Stimulated activated CD8-positive, alpha-beta memory T cell treated with anti-CD3 and anti-CD28 coated beads, Interleukin-15, amount 100 ng/mL, for 4 hours (primary cell): Measurements from ENCODE around the gene PIK3CD.

Source experiments
- DNase-seq, 2 donors: peaks; one replicate each; pipeline ENCODE4 v3.0.0-alpha.2; 2020; ENCODE audit warnings: low read depth in 2 of 2

Gene PIK3CD

GRCh38 chr1:9651565-9652378, at the start of gene PIK3CD:
Gene PIK3CD (plus strand): TSS chr1:9651731. CDS start chr1:9710456, 58,725 bp downstream.
- no peak for DNase-seq

DNA sequence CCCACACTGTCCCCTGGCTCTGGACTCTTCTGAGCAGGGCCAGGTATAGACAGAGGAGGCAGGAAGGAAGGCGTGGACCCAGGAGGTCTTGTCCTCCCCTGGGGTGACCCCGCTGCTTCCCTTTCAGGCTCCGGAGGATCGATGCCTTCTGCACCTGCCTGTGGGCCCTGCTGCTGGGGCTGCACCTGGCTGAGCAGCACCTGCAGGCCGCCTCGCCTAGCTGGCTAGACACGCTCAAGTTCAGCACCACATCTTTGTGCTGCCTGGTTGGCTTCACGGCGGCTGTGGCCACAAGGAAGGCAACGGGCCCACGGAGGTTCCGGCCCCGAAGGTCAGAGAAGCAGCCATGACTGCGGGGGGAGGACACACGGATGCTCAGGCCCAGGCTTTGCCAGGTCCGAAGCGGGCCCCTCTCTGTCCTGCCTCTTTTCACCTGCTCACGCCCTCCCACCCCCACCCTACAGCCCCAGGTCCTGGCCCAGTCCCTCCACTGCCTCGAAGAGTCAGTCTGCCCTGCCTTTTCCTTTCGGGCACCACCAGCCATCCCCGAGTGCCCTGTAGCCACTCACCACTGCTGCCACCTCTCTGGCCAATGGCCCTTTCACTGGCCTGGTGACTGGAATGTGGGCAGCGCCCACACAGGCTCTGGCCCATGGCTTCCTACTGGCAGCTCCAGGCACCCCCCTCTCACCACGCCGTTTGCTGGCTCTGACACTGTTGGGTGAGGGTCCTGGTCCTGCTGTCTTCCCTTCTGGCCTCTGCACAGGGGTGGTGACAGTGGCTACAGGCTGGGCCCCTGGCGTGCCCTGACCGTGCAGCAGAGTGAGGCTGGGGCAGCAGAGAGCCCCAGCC, 49.4 kb upstream of the PIK3CD start:
- DNase-seq: no peak

DNA sequence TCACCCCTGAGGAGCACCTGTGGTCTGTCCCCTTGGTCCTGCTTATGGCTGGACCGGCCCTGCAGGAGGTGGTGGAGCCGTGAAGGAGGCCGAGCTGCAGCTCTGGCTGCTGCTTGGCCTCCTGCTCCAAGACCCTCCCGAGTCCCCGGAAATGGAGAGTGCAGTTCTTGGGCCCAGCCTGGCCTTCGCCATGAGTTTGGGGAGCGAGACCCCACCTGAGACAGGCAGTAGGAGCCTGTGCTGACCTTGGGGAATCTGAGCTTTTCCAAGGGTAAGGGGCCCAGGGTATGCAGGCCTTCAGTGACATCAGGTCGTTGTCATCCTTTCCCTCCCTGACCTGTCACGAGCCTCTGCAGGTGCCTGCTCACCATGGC, 48.8 kb upstream of the PIK3CD start:
- no peak for DNase-seq

DNA sequence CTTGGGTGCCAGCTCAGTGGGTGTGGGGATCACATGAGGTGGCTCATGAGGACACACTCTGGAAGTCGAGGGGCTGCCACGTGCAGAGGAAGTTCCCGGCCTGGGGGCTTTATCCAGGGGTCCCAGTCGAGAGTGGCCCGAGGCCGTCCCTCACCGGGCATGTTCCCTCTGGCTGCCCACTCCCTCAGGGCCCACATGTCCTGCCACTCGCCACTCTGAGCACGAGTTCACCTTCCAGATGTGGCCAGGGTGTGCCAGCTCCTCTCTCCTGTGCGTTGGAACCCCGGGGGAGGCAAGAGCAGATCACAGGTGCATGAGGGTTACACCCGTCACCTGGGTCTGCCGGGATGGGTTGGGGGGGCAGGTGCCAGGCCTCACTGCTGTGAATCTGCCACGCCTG, 48.2 kb upstream of the PIK3CD start:
- no peak for DNase-seq

- no peak for DNase-seq
Measured at GRCh38 chr1:9603766-9604753, 47.5 kb upstream of the PIK3CD start.

DNA sequence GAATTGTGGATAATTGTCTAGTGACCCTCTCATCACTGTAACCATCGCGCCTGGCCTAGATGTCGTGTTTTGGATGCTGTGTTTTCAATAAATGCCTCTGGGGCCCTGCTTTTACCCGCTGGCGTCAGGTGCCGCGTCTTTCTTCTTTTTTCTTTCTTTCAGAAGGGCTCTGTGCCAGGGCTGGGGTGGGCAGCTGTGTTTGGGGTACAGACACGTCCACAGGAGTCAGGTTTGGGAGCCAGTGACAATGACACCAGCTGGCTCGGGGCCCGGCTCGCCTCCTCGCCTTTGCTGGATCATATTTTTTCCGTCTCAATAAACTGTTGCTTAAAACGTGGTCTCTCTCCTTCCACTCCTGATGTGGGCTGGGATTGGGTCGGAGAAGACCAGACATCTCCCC, 46.7 kb upstream of the PIK3CD start:
- no peak for DNase-seq

DNA sequence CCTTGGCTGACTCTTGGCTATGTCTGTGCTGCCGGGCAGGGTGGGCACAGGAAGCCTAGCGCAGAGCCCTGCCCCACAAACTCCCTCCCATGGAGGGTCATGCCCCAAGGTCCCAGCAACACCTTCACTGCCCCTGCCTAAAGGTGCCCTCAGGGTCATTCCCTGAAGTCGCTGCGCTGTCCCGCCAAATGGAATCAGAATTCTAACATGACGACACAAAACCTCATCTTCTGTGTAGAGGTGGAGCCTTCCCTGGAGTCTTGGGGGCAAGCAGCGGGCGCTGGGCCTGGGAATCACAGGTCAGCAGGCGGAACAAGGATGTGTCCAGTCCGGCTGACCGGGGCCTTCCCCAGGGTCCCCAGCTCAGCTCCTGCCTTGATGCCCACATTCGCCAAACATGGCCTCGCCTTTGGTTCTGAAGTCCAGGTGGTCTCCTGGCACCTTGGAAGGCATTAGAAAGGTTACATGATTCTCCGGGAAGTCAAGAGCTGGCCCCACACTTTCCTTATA, 45.5 kb upstream of the PIK3CD start:
- no peak for DNase-seq

GRCh38 chr1:9606458-9606857, 45.1 kb upstream of the PIK3CD start:
- DNase-seq: no peak

- DNase-seq: no peak
Measured at GRCh38 chr1:9606948-9607347, 44.6 kb upstream of the PIK3CD start.

GRCh38 chr1:9607352-9607751, 44.2 kb upstream of the PIK3CD start:
- DNase-seq: no peak

DNA sequence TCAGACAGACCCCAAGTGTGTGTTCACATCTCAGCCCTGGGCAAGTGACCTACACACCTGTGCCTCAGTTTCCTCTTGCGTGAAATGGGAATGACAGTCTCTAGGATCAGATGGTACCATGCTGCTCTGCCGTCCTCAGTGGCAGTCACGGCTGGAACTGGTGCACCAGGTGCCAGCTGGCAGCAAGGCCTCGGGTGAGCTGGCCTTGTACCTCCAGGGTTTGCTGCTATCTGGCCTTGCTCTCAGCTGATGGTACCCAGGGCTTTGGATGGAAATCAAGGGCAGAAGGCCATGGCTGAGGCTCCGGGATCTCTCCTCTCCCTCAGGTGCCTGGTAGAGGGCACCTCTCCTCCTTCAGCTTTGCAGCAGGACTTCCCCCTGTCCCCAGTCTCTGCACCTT, 41.5 kb upstream of the PIK3CD start:
- DNase-seq: no peak

- no peak for DNase-seq
Measured at GRCh38 chr1:9610548-9610947, 41.0 kb upstream of the PIK3CD start.

DNA sequence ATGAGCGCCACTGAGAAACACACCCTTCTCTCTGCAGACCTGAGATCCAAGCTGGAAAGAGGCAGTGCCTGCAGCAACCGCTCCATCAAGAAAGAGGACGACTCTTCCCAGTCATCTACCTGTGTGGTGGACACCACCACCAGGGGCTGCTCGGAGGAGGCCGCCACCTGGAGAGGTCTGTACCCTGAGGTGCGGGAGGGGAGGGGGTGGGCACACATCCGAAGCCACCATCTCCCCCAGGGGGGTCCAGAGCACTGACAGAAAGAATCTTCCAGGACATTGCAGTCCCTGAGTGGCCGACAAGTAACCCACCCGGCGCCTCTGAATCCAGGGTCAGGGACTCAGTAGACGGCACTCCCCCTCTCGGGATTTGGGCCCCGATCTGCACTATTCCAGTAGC, 39.8 kb upstream of the PIK3CD start:
- DNase-seq: no peak

- DNase-seq: no peak
Measured at GRCh38 chr1:9612162-9612845, 39.2 kb upstream of the PIK3CD start.

- no peak for DNase-seq
Measured at GRCh38 chr1:9612871-9613624, 38.5 kb upstream of the PIK3CD start.

DNA sequence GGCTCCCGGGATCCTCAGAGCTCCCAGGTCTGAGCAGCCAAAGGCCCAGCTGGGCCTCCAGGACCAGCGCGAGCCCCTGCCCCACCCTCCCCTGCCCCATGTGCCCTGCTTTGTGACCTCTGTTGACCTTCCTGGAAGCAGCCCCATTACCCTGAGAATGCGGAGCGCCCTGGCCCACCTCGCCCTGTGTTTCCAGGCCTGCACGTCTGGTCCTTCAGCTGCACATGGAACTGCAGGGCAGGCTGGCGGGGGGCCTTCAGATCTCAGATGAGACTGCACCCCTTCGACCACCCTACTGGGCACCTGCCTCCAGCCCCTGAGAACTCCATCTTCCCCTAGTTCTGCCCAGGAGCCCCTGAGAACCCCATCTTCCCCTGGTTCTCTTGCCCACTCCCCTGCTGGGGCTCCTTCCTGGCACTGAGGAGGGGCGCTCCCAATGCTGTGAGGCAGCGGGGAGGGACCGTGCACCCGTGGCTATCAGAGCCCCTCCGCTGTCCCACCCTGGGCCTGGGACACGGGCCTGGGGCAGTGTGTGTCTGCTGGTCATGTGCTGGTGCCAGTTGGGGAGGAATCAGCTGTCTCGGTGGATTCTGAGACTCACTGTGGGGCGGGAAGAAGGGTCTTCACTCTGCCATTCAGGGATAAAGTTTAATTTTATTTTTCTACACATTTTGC, 37.8 kb upstream of the PIK3CD start:
- DNase-seq: no peak

GRCh38 chr1:9615316-9616063, 36.0 kb upstream of the PIK3CD start:
- DNase-seq: no peak

- DNase-seq: no peak
Measured at GRCh38 chr1:9618909-9619679, 32.4 kb upstream of the PIK3CD start.
